Inflammatory macrophage treated with lipopolysaccharide for 4 hours (primary cell): Measurements from ENCODE around the gene PAM16.
A peak's percentile ranks its signal among the peaks of the same experiment; 100 is the strongest.

ENCODE experiments used
- DNase-seq: peaks from one replicate; pipeline ENCODE4 v3.0.0-alpha.2; 2020

PAM16 gene

DNA sequence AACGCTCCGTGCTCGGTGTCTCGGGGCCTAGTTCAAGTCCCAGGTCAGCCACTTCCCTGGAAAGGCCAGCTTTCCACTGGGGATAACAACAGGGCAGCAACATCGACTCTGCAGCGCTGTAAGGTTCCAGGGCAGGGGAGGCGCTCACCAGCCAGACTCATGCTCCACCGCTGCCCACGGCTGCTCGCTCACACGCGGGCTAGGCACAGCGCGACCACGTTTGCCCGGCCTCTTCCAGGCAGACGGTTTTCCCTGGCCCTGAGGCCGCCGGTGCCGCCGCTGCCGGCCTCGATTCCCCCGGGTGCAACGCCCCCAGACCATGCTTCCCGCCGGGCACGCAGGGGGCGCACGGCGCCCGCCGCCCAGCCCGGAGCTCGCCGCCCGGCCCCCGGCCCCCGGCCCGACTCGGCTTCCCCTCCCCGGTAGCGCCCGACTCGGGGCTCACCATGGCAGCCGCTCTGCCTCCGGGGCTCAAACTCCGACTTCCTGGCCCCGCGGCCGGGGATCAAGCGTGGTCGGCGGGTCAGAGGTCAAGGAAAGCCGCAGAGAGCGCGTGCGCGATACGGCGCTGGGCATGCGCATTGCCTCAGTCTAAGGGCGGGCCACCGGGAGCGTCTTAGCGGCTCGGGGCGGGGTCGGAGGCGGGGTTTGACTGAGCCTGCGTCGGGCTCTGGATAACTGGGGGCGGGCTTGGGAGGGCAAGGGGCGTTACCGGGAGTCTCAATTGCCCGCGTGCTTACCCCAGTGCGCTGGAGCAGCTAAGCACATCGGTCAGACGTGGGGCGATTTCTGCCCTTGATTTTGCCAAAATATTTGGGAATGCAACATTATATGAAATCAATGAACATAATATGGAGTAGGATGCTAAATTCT is at the start of gene PAM16:
PAM16 (minus strand) TSS at position 535 of the 873 bp plus-strand sequence; CDS start at position 448, 87 bp downstream.
- peak; percentile 95 for DNase-seq

GRCh38 chr16:4399001-4399730 is 48.0 kb upstream of the PAM16 start:
- peak; percentile 69 for DNase-seq

DNA sequence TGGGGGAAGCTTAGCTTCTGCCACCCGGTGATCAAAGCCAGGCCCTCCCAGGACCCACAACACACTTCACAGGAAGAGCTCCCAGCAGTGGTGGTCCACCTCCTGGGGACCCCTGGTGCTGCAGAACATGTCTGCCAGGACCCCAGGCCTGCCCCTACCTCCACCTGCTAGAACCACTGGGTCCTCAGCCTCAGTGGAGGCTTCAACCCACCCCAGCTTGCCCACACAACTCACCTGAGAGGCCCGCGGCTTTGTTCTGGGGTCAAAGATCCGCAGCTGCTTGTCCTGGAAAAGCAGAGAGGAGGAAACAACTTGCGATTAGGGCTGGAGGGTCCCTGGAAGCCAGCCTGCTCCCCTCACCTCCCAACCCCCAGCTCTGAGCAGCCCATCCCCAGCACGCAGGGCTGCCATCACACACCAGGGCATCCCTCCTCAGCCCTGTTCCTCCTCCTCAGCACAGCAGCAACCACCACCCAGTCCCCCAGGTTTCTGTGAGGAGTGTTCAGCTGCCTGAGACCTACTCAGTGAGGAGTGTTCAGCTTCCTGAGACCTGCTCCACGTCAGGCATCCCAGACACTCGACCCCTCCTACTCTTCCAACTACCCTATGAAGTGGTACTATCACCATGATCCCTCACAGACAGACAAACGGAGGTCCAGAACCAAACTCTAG is 44.1 kb upstream of the PAM16 start:
- DNase-seq, result no peak

- peak; percentile 21 for DNase-seq
These were observed 42.7 kb upstream of the PAM16 start for GRCh38 chr16:4393850-4394249.

DNA sequence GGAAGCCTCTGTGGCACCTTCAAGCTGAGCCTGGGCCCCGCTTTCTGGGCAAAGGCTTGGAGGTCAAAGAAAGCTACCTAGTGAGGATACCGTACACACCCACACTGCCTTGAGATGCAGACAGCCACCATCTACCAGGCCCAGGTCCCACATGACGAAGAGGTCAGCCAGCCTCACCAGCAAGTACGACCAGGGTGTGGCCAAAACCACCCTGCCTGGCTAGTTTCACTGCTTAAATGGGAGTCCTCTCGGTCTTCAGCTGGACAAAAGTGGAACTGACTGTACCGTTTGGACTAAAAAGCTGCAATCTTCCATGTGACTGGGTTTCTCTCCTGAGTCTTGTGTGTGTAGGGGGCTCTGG is 42.1 kb upstream of the PAM16 start:
- peak; percentile 26 for DNase-seq

- DNase-seq, result no peak
These were observed 41.5 kb upstream of the PAM16 start for GRCh38 chr16:4392382-4393239.

DNA sequence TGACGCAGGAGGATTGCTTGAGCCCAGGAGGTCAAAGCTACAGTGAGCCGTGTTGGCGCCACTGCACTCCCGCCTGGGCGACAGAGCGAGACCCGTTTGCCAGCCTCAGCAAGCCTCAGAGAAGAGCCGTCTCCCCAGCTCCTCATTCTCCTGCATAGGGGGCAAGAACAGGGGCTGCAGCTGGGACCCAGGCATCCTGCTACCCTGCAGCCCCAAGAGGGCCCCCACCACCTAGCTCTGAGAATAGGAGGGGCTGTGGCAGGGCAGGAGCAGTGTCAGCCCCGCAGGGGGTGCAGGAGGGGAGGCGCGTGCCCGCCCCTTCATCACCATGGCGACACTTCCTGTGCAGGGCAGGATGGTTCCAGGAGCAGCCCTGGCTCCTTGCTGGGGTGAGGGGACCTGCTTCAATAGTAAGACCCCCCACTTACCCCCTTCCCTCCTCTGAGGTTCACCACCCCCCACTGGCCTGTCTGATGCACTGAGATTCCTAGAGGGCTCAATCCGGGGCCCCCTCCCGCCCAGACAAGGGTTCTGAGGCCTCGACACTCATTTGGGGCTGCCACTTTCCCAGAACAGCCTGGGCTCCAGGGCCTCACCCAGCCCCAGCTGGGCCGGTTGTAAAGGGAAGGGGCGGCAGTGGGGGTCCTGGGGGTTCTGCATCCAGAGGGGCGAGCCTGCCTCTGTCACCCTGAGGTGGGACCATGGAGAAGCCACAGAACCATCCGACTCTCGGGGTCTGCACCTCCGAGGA is 40.7 kb upstream of the PAM16 start:
- no peak for DNase-seq

GRCh38 chr16:4390266-4391260 is 39.4 kb upstream of the PAM16 start:
- no peak for DNase-seq

- DNase-seq, result no peak
These were observed 38.2 kb upstream of the PAM16 start for GRCh38 chr16:4389051-4389955.

DNA sequence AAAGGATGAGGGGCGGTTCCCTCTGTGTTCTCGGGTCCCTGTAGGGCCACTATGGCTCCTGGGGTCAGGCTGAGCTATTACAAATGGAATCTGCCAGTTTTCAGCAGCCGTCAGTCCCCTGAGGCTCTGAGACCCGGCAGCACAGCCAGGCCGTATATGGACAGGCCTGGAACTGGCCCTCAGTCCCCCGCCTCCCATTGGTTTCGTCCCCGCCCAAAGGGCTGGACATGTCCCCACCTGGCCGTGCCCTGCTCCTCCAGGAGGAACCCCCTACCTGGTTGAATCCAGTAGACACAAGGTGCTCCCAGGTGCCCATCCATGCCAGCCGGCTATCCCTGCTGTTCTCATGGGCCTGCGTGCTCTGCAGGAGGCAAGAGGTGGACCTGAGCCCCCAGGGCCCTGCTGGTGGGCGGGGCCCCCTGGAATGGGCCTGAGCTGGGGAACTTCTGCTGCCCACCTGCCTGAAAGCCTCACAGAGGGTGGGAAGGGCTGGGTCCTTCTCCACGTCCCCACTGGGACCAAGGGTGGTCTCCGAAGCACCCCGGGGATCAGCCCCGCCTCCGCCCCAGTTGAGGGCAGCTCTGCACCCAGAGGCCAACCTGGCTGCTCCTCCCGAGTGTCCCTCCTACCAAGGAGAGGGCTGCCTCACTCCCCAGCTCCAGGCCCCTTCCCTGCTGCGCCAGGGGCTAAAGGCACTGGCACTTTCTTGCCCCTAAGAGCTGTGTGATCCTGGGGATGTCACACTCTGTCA is 37.3 kb upstream of the PAM16 start:
- no peak for DNase-seq

- no peak for DNase-seq
These were observed 36.7 kb upstream of the PAM16 start for GRCh38 chr16:4387781-4388180.

DNA sequence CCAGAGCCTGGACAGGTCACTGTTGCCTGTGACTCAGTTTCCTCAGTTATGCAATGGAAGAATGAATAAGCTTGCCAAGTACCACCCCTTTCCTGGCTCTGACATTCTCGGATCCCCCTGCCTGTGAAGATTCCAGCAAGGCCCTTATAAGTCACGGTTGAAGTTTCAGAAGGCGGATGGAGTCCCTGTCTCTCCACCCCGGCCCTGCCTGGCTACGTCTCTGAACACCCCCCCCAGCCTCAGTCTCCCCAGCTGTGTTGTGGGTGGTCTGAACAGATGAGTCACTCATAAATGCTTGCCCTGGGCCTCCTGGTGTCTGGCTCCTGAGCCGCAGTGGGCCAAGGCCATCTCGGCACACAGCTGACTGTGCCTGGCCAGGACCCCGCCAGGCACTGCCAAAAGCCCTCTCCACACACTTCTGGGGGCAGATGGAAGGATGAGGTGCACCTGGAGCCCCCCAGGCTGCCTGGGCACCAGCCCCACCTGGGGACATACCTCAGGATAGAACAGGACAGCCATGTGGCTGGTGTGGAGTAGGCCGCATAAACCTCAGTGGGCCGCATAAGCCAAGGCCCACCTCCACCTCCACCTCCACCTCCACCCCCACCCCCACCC is 35.9 kb upstream of the PAM16 start:
- DNase-seq, result no peak

- DNase-seq, result no peak
These were observed 35.3 kb upstream of the PAM16 start for GRCh38 chr16:4386451-4386805.

GRCh38 chr16:4385789-4386450 is 34.8 kb upstream of the PAM16 start:
- no peak for DNase-seq

GRCh38 chr16:4385066-4385788 is 34.1 kb upstream of the PAM16 start:
- DNase-seq, result no peak

GRCh38 chr16:4384509-4384942 is 33.4 kb upstream of the PAM16 start:
- no peak for DNase-seq
